Mammary microvascular endothelial cell (primary cell): ENCODE measurements around the gene TM9SF1. TPM values are rescaled to one million over a fixed set of nuclear protein-coding genes. Genes with fewer than 3 reads are reported as not detected.

Source experiments
- total RNA-seq: library from RNA; depleted of rRNA; stranded (reverse); fragments of >200 nt; gene quantifications from 2 replicates; pipeline ENCODE4 v1.2.3, GENCODE V29; 2015

The TM9SF1 gene
- total RNA-seq: 52.3 and 57.7 TPM in 2 replicates

GRCh38 chr14:24195186-24196070 lies at the start of gene TM9SF1:
Gene TM9SF1, minus strand, starts transcription at chr14:24195441. Its CDS starts 422 bp downstream, at chr14:24195019.

GRCh38 chr14:24232645-24233537 lies 37.6 kb upstream of the TM9SF1 start, which contains the start of gene GMPR2:
Gene GMPR2, plus strand, starts transcription at chr14:24232929. Its CDS starts 325 bp downstream, at chr14:24233254.

GRCh38 chr14:24232121-24232644 lies 36.9 kb upstream of the TM9SF1 start, which contains the start of gene NEDD8:
Gene NEDD8, minus strand, starts transcription at chr14:24232367. Its CDS starts 100 bp downstream, at chr14:24232267.

GRCh38 chr14:24215495-24216344 lies 20.5 kb upstream of the TM9SF1 start, which contains the start of gene MDP1:
Gene MDP1, minus strand, starts transcription at chr14:24216066. Its CDS starts 111 bp downstream, at chr14:24215955.

GRCh38 chr14:24212924-24213865 lies 18.0 kb upstream of the TM9SF1 start, which contains the start of gene CHMP4A:
Gene CHMP4A, minus strand, starts transcription at chr14:24213488. Its CDS starts 49 bp downstream, at chr14:24213439.

GRCh38 chr14:24188251-24189058 lies 6.8 kb downstream of the TM9SF1 start, which contains the start of gene IPO4:
Gene IPO4, minus strand, starts transcription at chr14:24188816. Its CDS starts 29 bp downstream, at chr14:24188787.

GRCh38 chr14:24171422-24172260 lies 23.6 kb downstream of the TM9SF1 start, which contains the start of gene REC8:
Gene REC8, plus strand, starts transcription at chr14:24172080. Its CDS starts 473 bp downstream, at chr14:24172553.

GRCh38 chr14:24160850-24161804 lies 34.1 kb downstream of the TM9SF1 start, which contains the start of gene IRF9:
Gene IRF9, plus strand, starts transcription at chr14:24161265. Its CDS starts 880 bp downstream, at chr14:24162145.

GRCh38 chr14:24146978-24147760 lies 48.1 kb downstream of the TM9SF1 start, which contains the start of gene RNF31:
Gene RNF31, plus strand, starts transcription at chr14:24147498. Its CDS starts 201 bp downstream, at chr14:24147699.

GRCh38 chr14:24146453-24146977 lies 48.7 kb downstream of the TM9SF1 start, which contains the start of gene PSME2:
Gene PSME2, minus strand, starts transcription at chr14:24146610. Its CDS starts 29 bp downstream, at chr14:24146581.

GRCh38 chr14:24141097-24141880 lies 54.0 kb downstream of the TM9SF1 start, which contains the start of gene EMC9:
Gene EMC9, minus strand, starts transcription at chr14:24141591. Its CDS starts 287 bp downstream, at chr14:24141304.

